ENCODE results near the gene SLC12A3.

- TF ChIP-seq GRHL2 (CRISPR knock-in tag; IDR thresholded peaks at IDR 0.05; ENCODE audit: insufficient replicate concordance, severe bottlenecking), result no peak
- TF ChIP-seq, protein P1, sequence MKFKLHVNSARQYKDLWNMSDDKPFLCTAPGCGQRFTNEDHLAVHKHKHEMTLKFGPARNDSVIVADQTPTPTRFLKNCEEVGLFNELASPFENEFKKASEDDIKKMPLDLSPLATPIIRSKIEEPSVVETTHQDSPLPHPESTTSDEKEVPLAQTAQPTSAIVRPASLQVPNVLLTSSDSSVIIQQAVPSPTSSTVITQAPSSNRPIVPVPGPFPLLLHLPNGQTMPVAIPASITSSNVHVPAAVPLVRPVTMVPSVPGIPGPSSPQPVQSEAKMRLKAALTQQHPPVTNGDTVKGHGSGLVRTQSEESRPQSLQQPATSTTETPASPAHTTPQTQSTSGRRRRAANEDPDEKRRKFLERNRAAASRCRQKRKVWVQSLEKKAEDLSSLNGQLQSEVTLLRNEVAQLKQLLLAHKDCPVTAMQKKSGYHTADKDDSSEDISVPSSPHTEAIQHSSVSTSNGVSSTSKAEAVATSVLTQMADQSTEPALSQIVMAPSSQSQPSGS (CRISPR knock-in tag; IDR thresholded peaks at IDR 0.05; ENCODE audit: borderline replicate concordance, low read depth), result no peak
- TF ChIP-seq CTCF (IDR thresholded peaks at IDR 0.05), result no peak
- TF ChIP-seq ATF3 (CRISPR knock-in tag; conservative IDR thresholded peaks at IDR 0.05), result no peak
- TF ChIP-seq E2F4 (CRISPR knock-in tag; IDR thresholded peaks at IDR 0.05; ENCODE audit: borderline replicate concordance, low read depth), result no peak
- TF ChIP-seq ESRRA (CRISPR knock-in tag; IDR thresholded peaks at IDR 0.05; ENCODE audit: borderline replicate concordance), result no peak
- no peak for TF ChIP-seq ETV6 (CRISPR knock-in tag; IDR thresholded peaks at IDR 0.05)
- no peak for TF ChIP-seq NR2C2 (CRISPR knock-in tag; IDR thresholded peaks at IDR 0.05)
- TF ChIP-seq JUN (CRISPR knock-in tag; IDR thresholded peaks at IDR 0.05), result no peak
- no peak for TF ChIP-seq HMGA2 (CRISPR knock-in tag; IDR thresholded peaks at IDR 0.05)
- no peak for TF ChIP-seq NFYB (CRISPR knock-in tag; conservative IDR thresholded peaks at IDR 0.05; ENCODE audit: low read depth)
- no peak for TF ChIP-seq GABPB1 (CRISPR knock-in tag; IDR thresholded peaks at IDR 0.05)
These were observed 12.6 kb upstream of the SLC12A3 start for GRCh38 chr16:56852401-56852730.

Data from WTC11 (cell line).